Stimulated activated CD4-positive, alpha-beta T cell treated with anti-CD3 and anti-CD28 coated beads, Interleukin-2, amount 100 ng/mL, for 24 hours (primary cell): Measurements from ENCODE around the gene OR4D1.

Experiments
- DNase-seq, 2 donors: peaks; one replicate each; pipeline ENCODE4 v3.0.0-alpha.2; 2020

Gene OR4D1

GRCh38 chr17:58195518-58196123 is 47.4 kb downstream of the OR4D1 start:
- no peak for DNase-seq

- DNase-seq: no peak
Observed at GRCh38 chr17:58196610-58197009, 48.4 kb downstream of the OR4D1 start.

GRCh38 chr17:58200024-58200633 is 51.9 kb downstream of the OR4D1 start:
- peak; percentile 70 to 73 for DNase-seq

GRCh38 chr17:58202859-58203258 is 54.7 kb downstream of the OR4D1 start:
- DNase-seq: no peak

DNA sequence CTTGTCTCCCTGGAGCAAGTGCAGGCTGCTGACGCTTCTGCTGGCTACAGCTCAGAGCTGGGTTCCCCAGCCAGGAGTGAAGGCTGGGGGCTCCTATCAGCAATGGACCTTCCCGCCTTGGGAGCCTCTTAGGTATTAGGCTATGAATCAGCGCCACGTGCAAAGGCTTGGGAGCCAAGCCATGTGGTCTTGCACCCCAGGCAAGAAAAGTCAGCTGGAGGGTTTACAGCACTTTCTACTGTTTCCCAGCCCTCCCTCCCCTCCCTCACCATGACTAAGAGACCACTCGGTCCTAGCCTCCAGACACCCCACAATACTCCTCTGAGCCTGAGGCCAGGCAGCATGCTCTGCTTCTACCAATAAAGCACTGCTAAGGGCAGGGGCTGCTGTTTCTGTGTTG is 56.6 kb downstream of the OR4D1 start:
- DNase-seq: no peak

DNA sequence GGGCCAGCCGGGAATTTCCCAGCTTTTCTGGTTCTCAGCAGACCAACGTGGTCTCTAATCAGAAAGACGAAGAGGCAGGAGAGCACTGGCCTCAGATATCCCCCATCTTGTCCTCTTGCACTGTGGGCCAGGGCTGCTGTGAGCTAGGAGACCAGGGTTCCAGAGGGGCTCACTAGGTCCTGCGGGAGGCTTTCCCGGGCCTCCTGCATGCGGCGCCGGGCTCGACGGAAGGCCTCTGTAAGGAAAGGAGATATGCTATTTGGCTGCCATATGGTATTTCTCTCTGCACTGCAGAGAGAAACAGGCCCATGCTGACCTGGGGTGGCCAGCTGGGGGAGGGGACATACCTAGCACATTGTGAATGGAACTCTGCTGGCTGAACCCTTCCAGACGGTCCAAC is 57.8 kb downstream of the OR4D1 start:
- DNase-seq: no peak

- no peak for DNase-seq
Observed at GRCh38 chr17:58207451-58207850, 59.3 kb downstream of the OR4D1 start.

- DNase-seq: no peak
Observed at GRCh38 chr17:58208344-58208743, 60.2 kb downstream of the OR4D1 start.
